Renal pelvis (tissue), 4 donors: Measurements from ENCODE around the gene BOLA3. TPM values are rescaled to one million over a fixed set of nuclear protein-coding genes. Genes with fewer than 3 reads are reported as not detected.
"Not testable (repeated sequence)": the region's sequence is repeated elsewhere in the genome, so short reads cannot be mapped to it uniquely, and the experiment has no call there.

Experiments
- DNase-seq: peaks from one replicate; pipeline ENCODE4 v3.0.0-alpha.2; 2013
- polyA plus RNA-seq, 3 donors: library from polyadenylated mRNA; unstranded; fragments of 120-200 nt; gene quantifications; one replicate each; pipeline ENCODE4 v1.2.1, GENCODE V29; 2013; ENCODE audit not compliant: insufficient read length in 3 of 3

The BOLA3 gene
- polyA plus RNA-seq, 3 donors, result 22.2 to 27.5 (median 25.2) TPM

- no peak for DNase-seq
These were observed 36.3 kb downstream of the BOLA3 start for GRCh38 chr2:74111380-74111779.

DNA sequence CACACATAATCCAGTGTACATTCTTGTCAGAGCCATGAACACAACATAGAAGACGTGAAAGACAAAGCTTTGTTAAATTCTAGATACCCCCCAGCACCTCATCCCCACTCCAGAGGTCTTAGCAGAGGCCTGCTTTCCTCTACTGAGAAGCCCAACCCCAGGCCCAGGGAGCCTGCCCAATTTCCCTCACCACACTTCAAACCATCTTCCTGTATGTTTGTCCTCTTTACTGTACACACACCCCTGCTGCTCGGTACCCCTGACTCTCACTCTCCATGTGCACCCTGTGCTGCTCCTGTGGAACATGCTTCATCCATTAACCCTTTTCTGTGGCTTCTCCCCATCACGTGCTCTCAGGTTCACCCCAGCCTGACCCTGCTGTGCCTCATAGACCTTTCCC is 37.2 kb downstream of the BOLA3 start:
- DNase-seq, result no peak

GRCh38 chr2:74109551-74109950 is 38.2 kb downstream of the BOLA3 start:
- DNase-seq, result no peak

DNA sequence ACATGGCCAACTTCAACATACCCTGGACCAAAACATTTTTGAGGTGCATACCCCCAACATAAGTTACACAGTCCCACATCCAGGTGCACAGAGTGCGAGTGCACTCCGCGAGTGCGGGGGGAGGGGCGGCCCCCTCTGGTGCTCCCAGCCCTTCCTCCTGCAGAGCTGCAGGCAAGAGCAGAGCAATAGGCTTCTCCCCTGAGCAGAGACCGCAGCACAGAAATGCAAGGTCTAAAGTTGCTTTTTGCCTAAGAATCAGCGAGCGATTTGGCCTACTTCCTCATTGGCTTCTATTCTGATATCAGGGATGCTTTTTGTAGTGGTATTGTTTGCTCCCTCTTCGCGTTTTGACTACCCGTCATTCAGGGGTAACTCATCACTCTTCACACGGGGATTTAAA is 40.6 kb downstream of the BOLA3 start:
- no peak for DNase-seq

DNA sequence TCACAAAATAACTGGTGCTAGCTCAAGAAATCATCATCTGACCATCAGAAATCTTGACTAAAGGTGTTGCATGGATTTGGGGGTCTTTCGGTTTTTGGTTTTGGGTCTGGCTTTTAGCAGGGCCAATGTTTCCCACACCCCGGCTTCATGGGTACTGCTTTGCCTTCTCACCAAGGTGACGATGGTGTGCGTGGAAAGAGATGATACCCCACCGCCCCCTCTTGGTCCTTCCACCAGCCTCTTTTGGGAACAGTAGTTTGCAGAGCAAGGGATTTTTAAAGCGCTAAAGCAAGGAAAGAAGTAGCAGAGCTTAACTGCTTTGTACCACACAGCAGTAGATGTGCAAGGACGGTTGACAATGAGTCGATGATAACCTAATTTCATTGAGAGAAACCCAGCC is 42.3 kb downstream of the BOLA3 start:
- no peak for DNase-seq

- DNase-seq, result no peak
These were observed 42.9 kb downstream of the BOLA3 start for GRCh38 chr2:74104839-74105238.

DNA sequence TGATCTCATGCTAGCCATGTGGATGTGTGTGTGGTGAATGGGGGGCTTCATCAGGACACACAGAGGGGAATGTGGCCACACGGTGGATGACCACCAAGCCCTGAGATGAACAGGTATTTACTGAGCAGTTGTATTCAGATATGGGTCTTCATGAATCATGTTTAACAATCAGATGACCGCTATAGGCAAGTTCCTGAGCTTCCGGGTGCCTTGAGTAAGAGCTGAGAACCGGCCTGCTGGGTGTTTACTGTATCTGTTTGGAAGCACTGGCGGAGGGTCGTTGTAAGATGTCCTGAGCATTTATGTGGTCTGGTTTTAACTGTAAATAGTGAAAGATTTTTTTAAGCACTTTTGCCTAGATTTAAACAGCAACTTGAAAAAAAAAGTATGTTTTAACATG is 43.9 kb downstream of the BOLA3 start:
- no peak for DNase-seq

GRCh38 chr2:74102516-74102915 is 45.2 kb downstream of the BOLA3 start:
- no peak for DNase-seq

- no peak for DNase-seq
These were observed 46.0 kb downstream of the BOLA3 start for GRCh38 chr2:74101574-74102300.

DNA sequence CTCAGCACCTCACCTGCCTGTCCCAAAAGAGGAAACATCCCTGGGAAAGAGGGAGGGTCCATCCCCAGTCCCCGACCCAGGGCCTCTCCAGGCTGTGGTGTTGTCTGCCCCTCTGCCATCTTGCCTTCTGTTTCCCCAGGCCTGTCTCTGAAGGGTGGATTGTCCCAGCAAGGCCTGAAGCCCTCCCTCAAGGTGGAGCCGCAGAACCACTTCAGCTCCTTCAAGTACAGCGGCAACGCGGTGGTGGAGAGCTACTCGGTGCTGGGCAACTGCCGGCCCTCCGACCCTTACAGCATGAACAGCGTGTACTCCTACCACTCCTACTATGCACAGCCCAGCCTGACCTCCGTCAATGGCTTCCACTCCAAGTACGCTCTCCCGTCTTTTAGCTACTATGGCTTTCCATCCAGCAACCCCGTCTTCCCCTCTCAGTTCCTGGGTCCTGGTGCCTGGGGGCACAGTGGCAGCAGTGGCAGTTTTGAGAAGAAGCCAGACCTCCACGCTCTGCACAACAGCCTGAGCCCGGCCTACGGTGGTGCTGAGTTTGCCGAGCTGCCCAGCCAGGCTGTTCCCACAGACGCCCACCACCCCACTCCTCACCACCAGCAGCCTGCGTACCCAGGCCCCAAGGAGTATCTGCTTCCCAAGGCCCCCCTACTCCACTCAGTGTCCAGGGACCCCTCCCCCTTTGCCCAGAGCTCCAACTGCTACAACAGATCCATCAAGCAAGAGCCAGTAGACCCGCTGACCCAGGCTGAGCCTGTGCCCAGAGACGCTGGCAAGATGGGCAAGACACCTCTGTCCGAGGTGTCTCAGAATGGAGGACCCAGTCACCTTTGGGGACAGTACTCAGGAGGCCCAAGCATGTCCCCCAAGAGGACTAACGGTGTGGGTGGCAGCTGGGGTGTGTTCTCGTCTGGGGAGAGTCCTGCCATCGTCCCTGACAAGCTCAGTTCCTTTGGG is 47.2 kb downstream of the BOLA3 start:
- no peak for DNase-seq

DNA sequence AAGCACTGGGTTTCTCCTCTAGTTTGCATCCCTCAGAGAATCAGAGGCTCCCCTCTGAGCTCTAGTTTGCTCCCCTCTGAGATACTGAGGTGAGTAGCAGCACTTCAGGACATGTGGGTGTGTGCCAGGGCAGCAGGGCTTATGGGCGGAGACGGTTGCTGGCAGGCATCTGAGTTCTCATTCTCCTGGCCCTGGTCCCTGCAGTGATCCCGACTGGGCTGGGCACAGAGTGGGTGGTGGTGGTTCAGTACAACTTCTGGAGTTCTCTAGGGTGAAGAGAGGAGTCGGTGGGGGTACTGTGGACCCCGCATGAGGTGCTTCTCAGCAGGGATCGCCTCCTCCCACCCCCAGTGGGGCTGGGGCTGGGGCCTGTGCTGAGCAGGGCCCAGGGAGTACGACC is 47.9 kb downstream of the BOLA3 start:
- DNase-seq, result no peak

DNA sequence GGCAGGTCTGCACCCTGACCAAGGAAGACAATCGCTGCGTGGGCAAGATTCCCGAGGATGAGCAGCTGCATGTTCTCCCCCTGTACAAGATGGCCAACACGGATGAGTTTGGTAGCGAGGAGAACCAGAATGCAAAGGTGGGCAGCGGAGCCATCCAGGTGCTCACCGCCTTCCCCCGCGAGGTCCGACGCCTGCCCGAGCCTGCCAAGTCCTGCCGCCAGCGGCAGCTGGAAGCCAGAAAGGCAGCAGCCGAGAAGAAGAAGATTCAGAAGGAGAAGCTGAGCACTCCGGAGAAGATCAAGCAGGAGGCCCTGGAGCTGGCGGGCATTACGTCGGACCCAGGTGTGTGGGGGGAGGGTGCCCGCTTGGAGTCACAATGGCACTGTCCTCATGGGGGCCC is 48.4 kb downstream of the BOLA3 start:
- no peak for DNase-seq

- DNase-seq, result no peak
These were observed 50.1 kb downstream of the BOLA3 start for GRCh38 chr2:74097574-74097973.

DNA sequence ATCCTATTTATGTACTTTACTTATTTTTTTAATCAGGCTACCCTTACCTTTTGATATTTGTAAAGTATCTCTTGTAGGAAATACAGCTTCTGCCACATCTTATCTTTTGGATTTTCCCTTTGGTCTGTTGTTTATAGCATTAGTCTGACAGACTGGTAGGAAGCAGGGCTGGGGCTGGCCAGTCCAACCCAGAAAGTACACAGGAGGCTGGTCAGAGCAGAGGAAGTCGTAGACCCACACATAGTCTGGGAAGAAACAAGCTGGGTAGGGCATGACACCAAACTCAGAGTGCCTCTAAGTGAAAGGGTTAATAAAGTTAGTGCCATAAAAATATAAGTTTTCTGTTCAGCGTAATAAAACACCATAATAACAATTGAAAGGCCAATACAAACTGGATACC is 51.7 kb downstream of the BOLA3 start:
- DNase-seq, result no peak

- DNase-seq, result no peak
These were observed 52.1 kb downstream of the BOLA3 start for GRCh38 chr2:74095632-74096031.

GRCh38 chr2:74094291-74094690 is 53.4 kb downstream of the BOLA3 start:
- DNase-seq, result no peak

DNA sequence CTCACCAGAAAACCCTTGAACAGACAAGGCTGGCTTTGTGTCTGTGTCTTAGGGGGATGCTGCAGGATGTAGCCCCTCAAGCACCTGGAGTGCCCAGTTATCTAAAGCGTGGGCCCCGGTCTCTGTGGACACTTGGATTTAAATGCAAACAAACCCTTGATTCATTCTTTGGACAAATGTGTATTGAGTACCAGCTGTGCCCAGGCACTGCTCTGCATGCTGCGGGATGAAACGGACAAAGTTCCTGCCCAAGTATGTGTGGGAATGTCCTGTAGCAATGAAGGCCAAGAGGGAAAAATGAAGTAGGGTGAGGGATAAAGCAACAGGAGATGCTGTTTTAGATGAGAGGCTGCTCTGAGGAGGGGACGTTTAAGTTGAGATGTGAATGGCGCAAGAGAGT is 53.9 kb downstream of the BOLA3 start:
- DNase-seq, result no peak

- DNase-seq, result no peak
These were observed 54.3 kb downstream of the BOLA3 start for GRCh38 chr2:74093426-74093825.

DNA sequence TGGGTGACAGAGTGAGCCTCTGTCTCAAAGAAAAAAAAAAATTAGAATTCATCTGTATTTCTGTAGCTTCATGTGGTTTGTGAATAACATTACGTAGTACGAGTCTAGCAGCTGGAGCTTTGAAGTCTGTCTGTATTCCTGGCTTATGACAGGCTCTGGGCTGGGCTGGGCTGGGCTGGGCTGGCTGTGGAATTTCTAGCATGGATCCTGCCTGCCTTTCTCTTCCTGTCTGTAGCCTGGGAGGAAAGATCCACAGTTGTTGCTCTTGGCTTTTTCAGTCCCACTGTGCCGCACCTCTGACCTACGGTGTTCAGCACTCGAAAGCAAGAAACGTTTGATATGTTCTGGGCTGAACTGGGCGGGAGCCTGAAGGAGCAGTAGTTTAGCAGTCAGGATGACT is 55.4 kb downstream of the BOLA3 start:
- DNase-seq, result no peak

DNA sequence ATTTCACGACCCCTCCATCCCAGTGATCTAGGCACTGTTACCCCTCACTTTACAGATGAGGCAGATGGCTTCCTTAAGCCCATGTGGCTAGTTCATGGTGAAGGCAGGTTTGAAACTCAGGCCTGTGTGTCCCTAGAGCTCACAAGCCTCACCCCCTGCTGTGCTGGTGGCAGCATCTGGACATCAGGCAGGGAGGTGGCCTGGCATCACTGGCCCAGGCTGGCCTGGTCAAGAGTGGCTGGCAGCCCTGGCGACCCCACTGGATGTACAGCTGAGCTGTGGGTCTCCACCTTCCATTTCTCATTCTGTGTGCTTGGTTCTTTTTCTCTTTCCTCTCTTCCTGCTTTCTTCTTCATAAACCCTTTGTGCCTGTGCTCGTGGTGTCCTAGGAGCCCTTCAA is 56.3 kb downstream of the BOLA3 start:
- no peak for DNase-seq

- no peak for DNase-seq
These were observed 57.6 kb downstream of the BOLA3 start for GRCh38 chr2:74089816-74090745.

DNA sequence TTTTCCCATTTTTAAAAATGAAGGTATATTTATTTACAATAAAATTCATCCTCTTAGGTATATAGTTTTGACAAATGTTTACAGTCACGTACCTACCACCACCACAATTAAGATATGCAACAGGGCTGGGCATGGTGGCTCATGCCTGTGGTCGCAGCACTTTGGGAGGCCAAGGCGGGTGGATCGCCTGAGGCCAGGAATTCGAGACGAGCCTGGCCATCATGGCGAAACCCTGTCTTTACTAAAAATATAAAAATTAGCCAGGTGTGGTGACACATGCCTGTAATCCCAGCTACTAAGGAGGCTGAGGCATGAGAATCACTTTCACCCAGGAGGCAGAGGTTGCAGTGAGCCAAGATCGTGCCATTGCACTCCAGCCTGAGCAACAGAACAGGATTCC is 59.0 kb downstream of the BOLA3 start:
- not testable (repeated sequence) for DNase-seq
